NCI-H82 treated with DMSO at 0.1 percent for 48 hours (cell line): Measurements from ENCODE around the gene GPR183.

ENCODE experiments used
- DNase-seq: peaks from one replicate; lab custom pipeline; 2025; ENCODE audit not compliant: unreplicated experiment; lab: John Stamatoyannopoulos, UW

GPR183 gene

DNA sequence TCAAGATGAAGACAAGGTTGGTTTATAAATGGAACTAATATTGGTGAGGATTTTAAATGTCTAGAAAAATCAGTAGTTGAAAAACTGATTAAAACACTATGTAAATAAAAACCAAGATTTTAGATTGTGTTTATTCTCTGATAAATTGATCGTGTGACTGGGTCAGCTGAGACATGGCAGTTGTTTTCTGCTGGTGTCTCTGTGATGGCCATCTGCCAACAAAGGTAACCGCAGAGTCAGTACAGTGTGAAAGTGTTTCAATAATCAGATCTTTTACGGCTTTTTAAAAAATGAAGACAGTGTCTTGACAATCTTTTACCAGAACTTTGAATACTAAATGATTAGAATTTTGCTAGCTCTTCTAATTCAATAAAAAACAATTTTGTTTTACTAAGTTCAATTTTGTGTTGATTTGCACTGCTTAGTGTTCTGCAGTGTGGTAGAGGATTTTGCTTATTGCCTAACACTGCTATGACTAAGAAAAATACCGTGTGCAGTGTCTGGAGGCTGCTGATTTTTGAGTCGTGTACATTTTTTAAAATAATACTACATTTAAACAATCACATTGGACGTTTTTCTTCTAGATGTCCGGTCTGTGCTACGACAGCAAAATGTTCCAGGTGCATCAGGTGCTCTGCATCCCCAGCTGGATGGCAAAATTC is 32.7 kb upstream of the GPR183 start:
- DNase-seq: no peak

- no peak for DNase-seq
These were observed 32.1 kb upstream of the GPR183 start for GRCh38 chr13:99339230-99339721.

GRCh38 chr13:99335603-99336002 is 28.4 kb upstream of the GPR183 start:
- no peak for DNase-seq

DNA sequence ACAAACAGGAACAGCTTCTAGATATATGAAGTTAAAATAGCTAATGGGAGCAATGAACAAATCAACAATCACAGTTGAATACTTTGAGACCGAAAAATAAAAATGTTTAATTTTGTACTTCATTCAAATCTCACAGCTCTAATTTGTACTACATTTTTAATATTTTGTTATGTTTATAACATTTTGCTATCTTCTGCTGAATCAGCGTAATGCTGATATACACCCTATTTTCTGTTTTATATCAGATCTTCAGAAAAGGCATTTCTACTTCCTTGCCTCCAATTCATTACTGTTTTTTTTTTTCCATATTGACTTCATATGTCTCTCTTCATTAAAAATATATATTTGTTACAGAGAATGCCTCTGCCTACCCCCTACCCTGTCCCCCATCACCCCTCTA is 27.9 kb upstream of the GPR183 start:
- no peak for DNase-seq

- DNase-seq: no peak
These were observed 27.0 kb upstream of the GPR183 start for GRCh38 chr13:99334221-99334620.

DNA sequence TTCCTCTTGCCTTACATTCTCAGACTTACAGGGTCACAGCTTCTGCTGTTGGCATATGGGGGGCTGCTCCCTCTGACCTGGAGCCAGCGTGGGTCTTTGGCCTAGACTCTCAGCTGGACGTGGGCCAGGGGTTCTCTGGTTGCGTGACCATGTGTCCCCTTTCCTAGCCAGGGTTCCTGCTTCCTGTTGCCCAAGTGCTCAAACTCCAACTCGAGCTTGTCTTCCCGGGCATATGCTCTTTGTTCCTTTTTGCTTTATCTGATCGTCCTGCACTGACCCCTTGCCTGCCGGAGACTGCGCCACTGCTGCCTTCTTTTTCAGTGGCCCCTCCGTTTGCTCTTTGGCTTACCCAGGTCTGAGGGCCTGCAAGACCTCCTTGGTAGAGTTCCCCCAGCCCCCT is 25.3 kb upstream of the GPR183 start:
- no peak for DNase-seq

DNA sequence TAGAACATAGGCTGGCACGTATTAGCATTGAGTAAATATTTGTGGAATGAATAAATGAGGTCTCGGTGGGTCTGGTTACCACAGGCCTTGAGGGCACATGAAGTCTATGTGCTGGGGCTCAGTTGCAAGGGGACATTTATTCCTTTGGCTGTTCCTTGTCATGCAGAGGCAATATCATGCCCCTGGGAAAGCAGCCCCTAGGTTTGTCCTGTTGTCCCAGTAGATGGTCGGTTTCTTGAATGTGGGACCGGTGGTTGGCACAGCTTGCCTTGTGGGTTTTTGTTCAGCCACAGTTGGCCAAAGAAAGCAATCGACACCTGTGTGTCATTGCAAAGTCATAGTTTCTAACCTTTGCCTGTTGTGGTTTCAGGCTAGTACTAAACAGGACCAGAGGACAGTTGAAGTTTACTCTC is 24.7 kb upstream of the GPR183 start:
- no peak for DNase-seq

- DNase-seq: no peak
These were observed 23.7 kb upstream of the GPR183 start for GRCh38 chr13:99330942-99331341.

DNA sequence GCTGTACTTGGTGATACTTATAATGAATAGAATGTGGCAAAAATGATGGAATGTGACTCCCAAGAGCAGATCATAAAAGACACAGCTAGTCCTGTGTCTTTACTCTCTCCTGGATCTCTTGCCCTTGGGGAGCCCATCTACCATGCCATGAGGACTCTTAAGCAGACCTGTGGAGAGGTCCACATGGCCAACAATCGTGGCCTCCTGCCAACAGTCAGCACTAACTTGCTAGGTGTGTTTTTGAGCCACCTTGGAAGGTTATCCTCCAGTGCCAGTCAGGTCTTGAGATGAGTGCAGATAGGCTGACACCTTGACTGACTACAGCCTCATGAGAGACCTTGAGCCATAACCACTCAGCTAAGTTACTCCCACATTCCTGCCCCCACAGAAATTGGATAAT is 22.3 kb upstream of the GPR183 start:
- DNase-seq: no peak

GRCh38 chr13:99327761-99328160 is 20.6 kb upstream of the GPR183 start:
- no peak for DNase-seq

- DNase-seq: no peak
These were observed 19.9 kb upstream of the GPR183 start for GRCh38 chr13:99327126-99327525.

DNA sequence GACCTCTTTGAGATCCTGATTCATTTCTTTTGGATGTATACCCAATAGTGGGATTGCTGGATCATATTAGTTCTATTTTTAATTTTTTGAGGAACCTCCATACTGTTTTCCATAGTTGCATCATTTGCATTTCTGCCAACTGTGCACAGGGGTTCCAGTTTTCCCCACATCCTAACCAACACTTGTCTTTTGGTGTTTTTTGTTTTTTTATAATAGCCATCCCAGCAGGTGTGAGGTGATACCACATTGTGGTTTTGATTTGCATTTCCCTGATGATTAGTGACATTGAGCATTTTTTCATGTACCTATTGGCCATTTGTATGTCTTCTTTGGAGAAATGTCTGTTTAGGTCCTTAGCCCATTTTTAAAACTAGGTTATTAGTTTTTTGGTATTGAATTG is 18.8 kb upstream of the GPR183 start:
- DNase-seq: no peak

- DNase-seq: no peak
These were observed 16.3 kb upstream of the GPR183 start for GRCh38 chr13:99323488-99323887.

GRCh38 chr13:99322297-99323103 is 15.3 kb upstream of the GPR183 start:
- no peak for DNase-seq

DNA sequence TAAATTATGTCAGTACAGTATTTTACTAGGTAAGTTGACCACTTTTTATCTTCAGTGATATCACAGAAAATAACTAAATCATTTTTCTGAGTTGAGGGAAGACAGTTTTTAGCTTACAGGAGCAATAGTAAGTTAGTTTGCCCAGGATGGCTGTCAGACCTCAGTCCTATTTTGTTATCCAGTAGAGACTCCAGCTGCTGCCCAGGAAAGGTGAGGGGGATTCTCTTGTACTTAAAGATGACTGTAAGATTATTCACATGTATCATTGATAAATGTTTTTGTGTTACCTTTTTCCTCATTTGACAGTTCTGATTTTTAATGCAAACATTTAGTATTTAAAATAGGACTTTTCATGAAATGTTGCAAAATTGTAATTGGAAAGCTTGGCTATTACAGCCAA is 14.5 kb upstream of the GPR183 start:
- DNase-seq: no peak

GRCh38 chr13:99320693-99321481 is 13.7 kb upstream of the GPR183 start:
- DNase-seq: no peak

- no peak for DNase-seq
These were observed 9.6 kb upstream of the GPR183 start for GRCh38 chr13:99316657-99317256.

DNA sequence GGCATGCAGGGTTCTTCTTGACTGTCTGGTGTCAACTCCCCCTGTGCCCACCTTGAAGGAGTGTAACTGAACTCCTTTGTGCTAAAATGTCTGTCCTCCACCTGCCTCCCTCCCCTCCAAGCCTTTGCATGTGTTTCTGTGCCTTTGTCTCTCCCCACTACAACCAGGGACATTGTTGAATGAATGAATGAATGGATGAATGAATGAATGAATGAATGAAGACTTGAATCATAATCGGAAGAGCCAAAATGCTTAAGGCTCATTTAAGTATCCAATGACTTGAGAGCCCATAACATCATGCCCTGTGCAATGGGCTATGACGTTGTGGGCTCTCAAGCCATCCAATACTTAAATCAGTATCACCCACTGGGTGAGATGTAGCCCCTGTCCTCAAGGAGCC is 9.0 kb upstream of the GPR183 start:
- DNase-seq: no peak

GRCh38 chr13:99315186-99315585 is 8.0 kb upstream of the GPR183 start:
- no peak for DNase-seq

GRCh38 chr13:99314640-99315176 is 7.5 kb upstream of the GPR183 start:
- DNase-seq: no peak

DNA sequence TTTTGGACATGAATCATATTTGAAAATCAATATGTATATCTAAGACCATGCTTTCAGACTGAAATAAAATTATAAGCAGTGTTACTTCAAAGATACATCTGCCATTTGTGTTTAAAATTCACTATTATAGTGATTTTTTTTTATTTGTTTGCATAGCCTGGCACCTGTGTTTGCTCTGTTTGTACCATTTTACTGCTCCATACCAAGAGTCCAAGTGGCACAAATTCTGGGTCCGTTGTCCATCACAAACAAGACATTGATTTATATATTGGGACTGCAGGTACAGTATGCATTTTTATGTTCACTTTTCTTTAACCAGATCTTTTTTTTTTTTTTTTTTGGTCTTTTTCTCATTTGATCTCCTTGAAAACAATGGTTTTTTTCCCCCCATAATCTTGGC is 6.7 kb upstream of the GPR183 start:
- DNase-seq: no peak
